GM19328 (cell line): Measurements from ENCODE around the gene MPRIP.
"Not testable (repeated sequence)": the region's sequence is repeated elsewhere in the genome, so short reads cannot be mapped to it uniquely, and the experiment has no call there.

Source experiments
- ATAC-seq: cut with Tn5 transposase; IDR thresholded peaks from one replicate; pipeline ENCODE4 v1.9.1; 2021; ENCODE audit warnings: mild to moderate bottlenecking, moderate library complexity; ENCODE audit not compliant: unreplicated experiment

The MPRIP gene

DNA sequence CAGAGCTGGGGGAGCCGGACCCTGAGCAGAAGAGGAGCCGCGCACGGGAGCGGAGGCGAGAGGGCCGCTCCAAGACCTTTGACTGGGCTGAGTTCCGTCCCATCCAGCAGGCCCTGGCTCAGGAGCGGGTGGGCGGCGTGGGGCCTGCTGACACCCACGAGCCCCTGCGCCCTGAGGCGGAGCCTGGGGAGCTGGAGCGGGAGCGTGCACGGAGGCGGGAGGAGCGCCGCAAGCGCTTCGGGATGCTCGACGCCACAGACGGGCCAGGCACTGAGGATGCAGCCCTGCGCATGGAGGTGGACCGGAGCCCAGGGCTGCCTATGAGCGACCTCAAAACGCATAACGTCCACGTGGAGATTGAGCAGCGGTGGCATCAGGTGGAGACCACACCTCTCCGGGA is 116.2 kb downstream of the MPRIP start:
- ATAC-seq = not testable (repeated sequence)

DNA sequence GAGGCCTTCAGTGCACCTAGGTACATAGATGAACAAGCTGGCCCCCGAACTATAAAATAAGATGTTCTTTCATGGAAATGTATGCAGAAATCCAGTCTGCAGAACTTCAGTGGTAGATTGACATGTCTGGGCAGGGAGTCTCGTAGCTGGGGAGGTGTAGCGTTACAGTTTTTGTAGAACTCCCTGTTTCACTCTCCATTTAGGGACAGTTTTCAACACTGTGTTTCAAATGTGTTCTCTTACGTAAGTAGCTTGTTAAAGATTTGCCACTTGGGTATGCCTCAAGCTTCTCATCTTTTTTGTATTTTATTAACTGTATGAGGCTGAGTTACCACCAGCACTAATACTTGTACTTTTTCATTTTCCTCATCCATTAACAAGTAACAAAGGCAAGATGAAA is 117.3 kb downstream of the MPRIP start:
- no peak for ATAC-seq

GRCh38 chr17:17161121-17161520 is 118.9 kb downstream of the MPRIP start:
- no peak for ATAC-seq

GRCh38 chr17:17161759-17162158 is 119.5 kb downstream of the MPRIP start:
- no peak for ATAC-seq

- no peak for ATAC-seq
Measured at GRCh38 chr17:17164156-17164555, 121.9 kb downstream of the MPRIP start.

GRCh38 chr17:17164676-17165075 is 122.4 kb downstream of the MPRIP start:
- no peak for ATAC-seq

DNA sequence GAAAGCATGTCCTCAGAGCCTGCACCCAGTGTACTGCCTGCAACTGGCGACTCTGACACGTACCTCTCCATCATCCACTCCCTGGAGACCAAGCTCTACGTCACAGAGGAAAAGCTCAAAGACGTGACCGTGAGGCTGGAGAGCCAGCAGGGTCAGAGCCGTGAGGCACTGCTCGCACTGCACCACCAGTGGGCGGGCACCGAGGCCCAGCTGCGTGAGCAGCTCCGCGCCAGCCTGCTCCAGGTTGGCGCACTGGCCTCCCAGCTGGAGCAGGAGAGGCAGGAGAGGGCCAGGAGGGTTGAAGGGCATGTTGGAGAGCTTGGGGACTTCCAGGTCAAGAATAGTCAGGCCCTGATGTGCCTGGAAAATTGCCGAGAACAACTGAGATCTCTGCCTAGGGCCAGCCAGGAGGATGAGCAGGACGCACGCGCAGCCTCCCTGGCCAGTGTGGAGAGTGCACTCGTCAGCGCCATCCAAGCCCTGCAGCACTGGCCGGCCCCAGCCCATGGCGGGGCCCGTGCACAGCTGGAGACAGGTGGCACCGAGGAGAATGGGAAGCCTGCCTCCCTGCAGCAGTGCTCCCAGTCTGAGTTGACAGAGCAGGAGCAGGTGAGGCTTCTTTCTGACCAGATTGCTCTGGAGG is 123.5 kb downstream of the MPRIP start:
- ATAC-seq = no peak

DNA sequence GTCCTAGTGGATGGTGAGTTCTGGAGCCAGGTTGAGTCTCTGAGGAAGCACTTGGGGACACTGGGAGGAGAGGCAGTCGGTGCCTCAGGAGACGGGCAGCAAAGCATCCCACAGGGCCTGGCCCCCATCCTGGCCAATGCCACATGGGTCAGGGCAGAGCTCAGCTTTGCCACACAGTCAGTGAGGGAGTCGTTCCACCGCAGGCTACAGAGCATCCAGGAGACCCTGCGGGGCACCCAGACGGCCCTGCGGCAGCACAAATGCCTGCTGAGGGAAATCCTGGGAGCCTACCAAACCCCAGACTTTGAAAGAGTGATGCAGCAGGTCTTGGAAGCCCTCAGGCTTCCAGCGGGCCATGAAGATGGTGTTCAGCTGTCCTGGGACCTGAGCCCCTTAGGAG is 124.2 kb downstream of the MPRIP start:
- ATAC-seq = no peak

- no peak for ATAC-seq
Measured at GRCh38 chr17:17167356-17167755, 125.1 kb downstream of the MPRIP start.

DNA sequence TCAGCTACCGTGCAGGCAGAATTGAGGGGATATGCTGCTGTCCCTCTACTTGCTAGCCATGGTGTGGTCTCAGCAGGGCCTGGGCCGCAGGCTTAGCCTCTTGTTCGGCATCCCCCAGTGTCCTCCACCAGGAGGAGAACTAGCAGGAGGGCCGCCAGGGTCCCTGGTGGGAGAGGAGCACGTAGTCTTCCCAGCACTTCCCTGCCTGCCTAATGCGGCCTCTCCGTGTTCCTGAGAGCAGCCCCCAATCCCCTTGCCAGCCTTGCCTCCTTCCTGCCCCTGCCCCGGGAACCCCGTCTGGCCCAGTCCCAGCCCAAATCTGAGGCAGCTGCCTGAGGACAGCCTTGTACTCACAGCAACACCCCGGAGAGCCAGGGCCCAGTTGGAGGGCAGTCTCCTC is 125.7 kb downstream of the MPRIP start:
- no peak for ATAC-seq

DNA sequence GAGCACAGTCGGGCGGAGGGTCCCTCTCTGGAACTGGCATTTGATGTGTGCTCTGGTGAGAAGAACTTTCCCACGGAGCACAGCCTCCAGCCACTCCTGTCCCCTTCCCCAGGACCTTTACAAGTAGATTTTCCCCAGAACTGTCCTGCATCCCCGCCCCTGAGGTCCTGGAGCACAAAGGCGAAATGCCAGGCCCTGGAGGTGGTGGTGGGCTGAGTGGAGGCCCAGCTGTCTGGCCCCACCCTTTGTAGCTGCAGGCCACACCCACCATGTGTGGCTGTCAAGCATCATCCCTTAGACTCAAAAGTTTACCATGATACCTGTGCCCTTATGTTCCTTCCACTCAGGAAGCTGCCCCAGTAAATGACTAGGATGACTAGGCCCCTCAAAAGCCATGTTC is 126.1 kb downstream of the MPRIP start:
- ATAC-seq = no peak

DNA sequence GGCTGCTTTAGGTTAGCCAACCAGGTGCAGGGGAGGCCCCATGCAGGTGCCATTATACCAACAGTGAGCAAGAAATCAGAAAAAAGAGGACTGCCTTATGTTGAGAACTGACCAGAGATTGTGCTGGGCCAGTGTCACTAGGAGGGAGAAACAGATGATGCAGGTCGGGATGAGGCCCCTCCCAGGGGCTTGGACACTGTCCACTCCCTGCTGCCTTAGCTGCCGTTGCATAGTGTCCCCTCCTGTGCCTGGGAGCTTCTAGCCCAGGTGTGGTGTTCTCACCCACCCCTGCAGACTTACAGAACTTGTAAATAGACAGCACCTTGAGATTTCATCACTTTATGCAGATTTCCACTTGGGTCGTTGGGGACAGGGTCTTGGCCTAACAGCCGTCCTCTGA is 127.1 kb downstream of the MPRIP start:
- ATAC-seq = no peak

- ATAC-seq = no peak
Measured at GRCh38 chr17:17170346-17170985, 128.2 kb downstream of the MPRIP start.

- no peak for ATAC-seq
Measured at GRCh38 chr17:17171186-17171585, 128.9 kb downstream of the MPRIP start.

GRCh38 chr17:17172001-17172939 is 130.0 kb downstream of the MPRIP start:
- no peak for ATAC-seq

GRCh38 chr17:17172990-17173389 is 130.7 kb downstream of the MPRIP start:
- ATAC-seq = no peak

DNA sequence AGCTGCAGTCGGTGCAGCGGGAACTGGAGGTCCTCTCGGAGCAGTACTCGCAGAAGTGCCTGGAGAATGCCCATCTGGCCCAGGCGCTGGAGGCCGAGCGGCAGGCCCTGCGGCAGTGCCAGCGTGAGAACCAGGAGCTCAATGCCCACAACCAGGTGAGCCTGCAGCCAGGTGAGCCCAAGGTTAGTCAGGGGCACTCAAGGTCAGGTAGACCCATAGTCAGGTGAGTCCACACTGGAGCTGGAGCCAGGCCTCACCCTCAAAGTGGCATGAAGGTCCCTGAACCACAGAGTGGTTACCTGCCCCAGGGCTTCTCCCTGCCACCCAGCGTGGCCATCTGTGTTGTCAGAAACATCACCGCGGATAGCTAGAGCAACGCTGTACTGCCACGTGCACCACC is 131.7 kb downstream of the MPRIP start:
- no peak for ATAC-seq

- ATAC-seq = no peak
Measured at GRCh38 chr17:17175340-17175739, 133.1 kb downstream of the MPRIP start.

- no peak for ATAC-seq
Measured at GRCh38 chr17:17175917-17176316, 133.7 kb downstream of the MPRIP start.

GRCh38 chr17:17176341-17176740 is 134.1 kb downstream of the MPRIP start:
- no peak for ATAC-seq

GRCh38 chr17:17177176-17177575 is 134.9 kb downstream of the MPRIP start:
- no peak for ATAC-seq

- ATAC-seq = no peak
Measured at GRCh38 chr17:17179371-17179827, 137.1 kb downstream of the MPRIP start.
